CD4-positive, alpha-beta T cell treated with Interleukin-1 beta for 1 hour (primary cell): ENCODE measurements around the gene GRAMD4.

Experiments
- DNase-seq, 2 donors: peaks; one replicate each; pipeline ENCODE4 v3.0.0-alpha.2; 2020 to 2022

Gene GRAMD4, protein sequence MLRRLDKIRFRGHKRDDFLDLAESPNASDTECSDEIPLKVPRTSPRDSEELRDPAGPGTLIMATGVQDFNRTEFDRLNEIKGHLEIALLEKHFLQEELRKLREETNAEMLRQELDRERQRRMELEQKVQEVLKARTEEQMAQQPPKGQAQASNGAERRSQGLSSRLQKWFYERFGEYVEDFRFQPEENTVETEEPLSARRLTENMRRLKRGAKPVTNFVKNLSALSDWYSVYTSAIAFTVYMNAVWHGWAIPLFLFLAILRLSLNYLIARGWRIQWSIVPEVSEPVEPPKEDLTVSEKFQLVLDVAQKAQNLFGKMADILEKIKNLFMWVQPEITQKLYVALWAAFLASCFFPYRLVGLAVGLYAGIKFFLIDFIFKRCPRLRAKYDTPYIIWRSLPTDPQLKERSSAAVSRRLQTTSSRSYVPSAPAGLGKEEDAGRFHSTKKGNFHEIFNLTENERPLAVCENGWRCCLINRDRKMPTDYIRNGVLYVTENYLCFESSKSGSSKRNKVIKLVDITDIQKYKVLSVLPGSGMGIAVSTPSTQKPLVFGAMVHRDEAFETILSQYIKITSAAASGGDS

DNA sequence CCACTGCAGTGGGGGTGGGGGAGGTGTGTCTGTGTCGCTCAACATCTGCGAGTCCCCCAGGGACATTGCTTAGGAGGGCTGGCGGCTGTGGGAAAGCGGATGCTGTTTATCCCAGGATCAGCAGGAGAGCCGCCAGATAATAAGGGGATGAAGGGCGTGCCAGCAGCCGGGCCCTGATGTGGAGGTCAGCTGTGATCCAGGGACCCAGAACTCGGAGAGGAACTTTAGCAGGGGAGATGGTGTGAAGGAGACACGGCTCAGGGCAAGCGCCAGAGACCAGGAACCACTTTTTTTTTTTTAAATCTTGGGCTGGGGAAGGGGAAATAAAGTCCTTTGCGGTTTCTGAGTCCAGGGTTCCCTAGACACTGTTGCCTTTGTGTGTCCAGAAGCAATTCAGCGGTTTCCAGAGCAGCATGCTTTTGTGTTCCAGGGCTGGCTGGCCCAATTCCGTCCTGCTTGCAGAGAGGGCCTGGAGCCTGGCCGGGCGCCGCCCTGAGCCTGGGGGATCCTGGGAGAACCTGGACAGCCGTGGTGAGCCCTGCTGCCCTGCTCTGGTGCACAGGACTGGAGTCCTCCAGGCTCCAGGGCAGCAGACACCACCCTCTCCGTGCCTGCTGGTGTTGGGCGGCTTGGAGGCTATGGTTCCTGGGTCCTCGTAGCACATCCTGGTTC is at the start of gene GRAMD4:
Gene GRAMD4, plus strand, starts transcription at position 557 of the 672 bp plus-strand sequence. CDS start 6,414 bp downstream, outside the sequence.
- DNase-seq, result no peak

DNA sequence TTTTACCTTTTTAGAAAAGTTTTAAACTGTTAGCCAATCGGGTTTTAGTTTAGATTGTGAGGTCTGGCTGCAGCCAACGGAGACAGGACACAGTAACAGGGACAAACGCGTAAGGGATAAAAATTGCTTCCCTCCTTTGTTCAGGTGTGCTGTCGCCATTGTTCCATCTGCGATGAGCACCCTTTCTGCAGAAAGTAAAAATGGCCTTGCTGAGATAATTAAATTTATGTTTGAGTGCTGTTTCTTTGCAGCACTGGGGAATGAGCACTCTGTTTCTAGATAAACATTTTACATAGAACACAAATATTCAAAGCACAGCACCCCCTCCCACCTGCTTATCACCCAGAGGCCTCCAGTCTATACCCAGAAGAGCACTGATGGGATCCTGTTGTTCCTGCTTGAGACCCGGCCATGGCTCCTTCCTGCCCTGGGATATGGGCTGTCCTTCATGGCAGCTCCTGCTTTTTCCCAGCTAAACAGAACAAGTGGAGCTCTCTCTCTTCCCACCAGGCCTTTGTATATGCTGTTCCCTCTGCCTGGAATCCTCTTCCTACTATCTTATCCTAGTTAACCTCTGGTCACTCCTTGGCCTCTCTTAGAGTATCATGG is 48.4 kb upstream of the GRAMD4 start:
- no peak for DNase-seq

DNA sequence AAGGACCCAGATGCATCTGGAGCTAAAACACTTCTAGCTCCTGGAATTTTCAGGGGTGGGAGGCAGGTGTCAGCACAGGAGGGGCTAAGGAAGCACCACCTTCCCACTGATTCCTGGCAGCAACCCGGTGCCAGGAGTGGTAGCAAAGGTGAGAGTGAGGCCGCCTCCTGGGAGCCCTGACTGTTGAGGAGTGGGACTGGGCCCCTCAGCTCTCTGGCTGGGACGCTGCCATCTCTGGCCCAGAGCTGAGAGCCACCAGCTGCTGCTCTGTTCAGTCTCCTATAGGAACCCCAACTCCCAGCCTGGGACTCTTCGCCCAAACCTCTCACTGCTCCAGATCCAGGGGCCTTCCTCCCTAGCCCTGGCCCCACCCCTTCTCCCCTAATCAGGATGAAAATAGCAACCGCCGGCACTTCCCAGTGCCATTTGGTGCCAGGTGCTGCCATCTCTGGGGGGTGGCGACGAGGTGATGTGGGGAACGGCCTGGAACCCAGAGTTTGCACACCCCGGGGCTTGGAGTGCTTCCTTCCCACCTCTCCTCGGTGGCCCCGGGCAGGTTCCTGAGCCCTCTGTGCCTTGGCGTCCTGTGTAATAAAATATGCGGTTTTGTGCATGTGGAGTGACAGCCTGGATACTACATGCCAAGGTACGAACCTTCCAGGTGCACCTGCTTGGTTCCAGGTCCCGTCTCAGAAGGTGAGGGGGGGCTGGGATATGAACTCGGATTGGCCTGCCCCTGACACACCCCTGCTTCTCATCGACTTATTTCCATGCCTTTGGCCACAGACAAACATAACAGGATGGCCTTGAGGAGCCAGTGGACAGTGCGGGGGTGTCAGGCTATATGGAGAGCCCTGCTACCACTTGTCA is 47.0 kb upstream of the GRAMD4 start:
- no peak for DNase-seq

DNA sequence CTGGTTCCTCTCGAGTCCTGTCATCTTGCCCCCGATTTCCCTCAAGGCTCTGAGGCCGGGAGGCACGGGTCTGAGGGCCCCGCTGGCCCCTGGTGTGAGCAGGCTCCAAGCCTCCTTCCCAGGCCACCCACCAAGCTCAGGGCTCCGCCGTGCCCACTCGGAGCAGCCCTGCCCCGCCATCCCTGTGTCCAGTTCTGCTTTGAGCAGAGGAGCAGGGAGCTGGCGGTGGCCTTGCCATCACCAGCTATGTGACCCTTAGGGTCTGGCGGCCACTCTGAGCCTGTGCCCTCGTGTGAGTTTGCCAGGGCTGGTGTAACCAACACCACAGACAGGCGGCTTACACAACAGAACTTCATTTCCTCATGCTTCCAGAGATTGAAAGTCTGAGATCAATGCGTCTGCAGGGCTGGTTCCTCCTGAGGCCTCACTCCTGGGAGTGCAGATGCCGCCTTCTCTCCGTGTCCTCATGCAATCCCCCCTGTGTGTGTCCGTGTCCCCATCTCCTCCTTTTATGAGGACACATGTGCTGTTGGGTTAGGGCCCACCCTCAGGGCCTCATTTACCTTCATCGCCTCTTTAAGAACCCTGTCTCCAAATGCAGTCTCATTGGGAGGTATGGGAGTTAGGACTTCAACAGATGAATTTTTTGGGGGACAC is 46.3 kb upstream of the GRAMD4 start:
- DNase-seq, result no peak

DNA sequence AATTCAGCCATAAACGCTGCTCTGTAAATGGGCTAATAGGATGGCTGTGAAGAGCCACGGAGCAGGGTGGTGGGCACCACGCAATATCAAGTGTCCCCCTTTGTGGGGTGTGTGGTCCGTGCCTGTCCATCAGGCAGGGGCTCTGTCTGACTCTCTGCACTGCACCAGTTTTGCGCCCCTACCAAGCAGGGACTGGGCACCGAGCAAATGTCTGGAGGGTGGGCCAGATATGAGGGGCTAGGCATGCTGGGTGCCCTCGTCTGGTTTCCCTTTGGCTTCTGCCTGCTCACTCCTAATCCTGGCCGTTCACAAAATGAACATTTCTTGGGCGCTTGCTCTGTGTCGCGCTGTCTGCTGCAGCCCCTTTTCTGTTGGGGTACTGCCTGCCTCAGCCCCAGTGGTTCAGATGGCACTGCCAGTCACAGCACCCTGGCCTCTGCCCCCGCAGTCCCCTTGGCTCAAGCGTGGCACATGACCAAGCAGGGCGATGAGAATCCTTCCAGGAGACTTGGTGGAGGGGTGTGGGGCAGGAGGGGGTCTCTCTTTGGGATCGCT is 45.7 kb upstream of the GRAMD4 start:
- no peak for DNase-seq

DNA sequence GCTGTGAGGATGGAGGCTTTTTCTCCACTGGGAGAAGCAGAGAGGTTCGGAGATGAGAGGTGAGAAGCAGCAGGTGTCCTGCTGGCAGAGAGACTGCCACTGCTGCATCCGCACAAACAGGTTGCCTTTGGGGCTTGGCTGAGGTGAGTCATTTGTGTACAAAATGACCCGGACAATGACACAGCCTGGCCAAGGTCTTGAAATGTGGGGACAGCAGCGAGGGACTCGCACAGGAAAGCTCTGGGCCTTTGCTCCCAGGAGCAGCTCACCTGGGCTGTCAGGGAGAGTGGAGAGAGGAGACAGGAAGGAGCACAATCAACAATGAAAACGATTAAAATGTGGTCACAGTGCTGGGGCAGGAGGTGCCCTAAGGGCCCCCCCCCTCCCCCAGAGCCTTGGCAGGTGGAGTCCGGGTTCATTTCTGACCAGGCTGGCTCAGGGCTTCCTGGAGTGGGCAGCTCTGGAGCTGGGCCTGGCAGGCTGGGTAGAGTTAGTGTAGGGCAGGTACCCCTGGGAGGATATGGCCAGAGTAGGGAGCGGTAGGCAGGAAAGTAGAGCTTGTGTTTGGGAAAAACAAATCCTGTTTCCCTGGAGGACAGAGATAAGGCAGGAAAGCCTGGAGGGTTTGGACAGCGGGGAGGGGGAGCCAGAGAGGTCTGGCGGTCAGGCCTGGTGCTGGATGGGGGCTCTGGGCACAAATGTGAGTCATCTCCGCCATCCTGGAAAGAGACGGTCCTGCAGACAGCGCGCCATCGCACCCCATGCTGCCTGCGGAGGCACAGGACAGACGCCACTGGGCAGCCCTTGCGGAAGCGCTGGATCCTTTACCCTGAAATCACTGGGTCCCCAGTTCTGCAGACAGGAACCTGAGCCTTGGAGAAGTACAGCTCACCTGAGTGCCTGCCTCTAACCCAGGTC is 44.9 kb upstream of the GRAMD4 start:
- no peak for DNase-seq

DNA sequence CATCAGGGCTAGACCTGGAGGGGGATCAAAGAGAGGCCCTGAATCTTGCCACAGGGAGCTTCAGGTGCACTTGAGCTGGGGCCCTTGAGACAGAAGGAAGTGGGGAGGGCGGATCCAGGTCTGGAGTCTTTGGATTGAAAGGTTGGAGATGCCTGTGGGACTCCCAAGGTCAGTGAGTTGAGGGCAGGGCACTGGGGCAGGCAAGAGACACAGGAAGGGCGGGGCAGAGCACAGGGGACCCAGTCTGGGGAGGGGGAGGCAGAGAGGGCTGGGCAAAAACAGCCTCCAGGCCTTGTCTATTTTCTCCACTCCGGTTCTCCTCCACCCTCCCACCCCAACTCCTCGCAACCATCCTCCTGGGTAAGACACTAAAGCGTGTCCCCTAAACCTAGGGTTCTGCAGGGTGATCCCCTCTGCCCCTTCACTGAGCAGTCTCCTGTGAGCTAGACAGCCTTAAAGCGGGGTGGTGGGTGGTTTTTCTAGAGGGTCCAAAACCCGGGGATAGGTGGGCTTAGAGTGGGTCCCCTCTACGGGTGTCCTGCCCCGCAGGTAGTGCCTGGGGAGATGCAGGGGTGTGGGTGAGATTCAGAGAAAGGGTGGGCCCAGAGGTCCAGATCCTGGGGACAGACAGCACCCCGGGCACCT is 44.2 kb upstream of the GRAMD4 start:
- DNase-seq, result no peak

DNA sequence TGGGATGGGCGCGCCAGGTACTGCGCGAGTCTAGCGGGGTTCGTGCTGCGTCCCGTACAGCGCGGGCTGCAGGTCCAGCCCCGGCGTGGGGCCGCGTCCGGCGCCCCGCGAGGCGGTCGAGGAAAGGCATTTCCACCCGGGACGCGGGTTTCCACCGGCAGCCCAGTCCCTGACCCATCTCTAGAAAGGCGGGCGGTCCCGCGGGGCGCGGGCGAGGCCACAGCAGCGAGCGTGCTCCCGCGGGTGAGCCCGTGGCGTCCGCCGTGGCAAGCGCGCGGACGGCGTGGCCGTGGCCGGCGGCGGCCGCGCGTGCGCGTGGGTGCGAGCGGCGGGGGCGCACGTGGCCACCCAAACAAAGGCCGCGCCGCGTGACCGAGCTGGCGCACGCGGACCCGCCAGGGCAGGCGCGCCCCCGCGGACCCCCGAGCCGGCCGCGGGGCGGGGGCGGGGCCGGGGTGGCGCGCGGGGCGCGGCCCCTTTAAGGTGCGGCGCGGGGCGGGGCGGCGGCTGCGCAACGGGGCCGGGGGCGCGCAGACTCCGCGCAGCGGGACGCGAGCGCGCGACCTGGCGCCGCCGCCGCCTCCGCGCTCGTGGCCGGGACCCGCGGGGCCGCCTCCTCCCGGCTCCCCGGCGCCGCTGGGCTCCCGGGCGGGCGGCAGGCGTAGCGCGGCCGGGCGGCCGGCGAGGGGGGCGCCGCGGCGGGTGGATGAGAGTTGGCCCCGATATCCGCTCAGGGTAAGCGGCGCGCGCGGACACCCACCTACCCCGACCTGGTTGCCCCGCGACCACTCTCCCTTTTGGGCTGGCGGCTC is 43.4 kb upstream of the GRAMD4 start:
- peak; percentile 62 to 70 for DNase-seq

DNA sequence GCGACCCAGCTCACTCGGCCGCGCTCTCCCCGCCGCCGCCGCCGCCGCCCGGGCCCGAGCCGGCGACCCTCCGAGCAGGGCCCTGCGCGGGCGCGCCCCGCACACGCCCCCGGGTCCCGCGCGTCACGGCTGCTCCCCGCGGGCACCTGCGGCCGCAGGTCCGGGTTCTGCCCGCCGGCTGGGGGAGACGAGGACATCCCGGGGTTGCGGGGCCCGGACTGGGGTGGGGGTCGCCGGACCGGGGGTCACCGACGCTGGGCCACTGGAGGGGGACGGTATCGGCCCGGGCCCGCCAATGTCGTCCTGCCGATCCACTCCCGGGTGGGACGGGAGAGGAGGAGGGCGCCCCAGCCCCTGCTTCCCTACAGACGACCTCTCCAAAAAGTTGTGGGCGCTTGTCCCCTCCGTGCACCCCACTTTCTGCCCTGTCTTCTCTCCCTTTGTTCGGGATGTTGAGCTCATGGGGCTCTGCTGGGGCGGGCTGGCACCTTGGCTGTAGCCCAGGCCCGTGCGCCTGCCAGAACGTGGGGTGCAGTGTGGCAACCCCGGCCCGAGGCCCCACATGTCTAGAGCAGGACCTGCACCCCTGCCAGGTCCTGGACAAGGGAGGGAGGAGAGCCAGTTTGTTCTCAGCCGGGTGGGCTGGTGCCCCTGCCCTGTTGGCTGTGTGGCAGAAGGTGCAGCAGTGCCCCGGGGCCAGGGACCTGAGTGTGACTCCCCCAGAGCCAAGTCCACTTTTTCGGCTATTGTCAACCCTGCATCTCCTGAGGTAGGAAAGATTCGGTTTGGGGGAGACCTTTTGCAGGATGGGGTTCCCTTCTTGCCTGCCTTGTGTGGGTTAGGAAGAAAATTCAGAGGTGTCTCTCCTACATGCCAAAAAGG is 42.6 kb upstream of the GRAMD4 start:
- DNase-seq, result no peak

DNA sequence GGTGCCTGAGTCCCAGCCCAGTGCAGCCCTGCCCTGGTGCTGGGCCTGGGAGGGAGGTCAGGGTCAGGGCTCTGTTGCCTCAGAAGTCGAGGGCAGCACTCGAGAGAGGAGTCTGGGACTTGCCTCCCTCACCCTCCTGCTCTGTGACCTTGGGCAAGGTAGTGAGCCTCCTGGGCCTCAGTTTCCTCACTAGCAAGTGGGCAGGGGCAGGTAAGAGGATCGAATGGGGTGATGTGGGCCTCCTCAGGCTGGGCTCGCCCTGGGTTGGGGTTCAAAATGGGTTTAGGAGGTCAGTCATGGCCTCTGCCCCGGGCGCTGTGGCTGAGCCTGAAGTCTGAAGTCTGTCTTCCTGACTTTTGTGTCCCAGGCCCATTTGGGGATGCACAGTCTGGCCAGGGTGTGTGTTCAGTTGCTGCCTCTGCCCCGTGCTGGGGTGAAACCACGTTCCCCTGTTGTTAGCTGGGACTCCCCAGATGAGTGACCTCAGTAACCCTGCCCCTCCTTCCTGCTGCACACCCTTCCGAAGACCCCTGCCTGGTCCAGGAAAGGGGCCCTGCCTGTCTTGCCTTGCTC is 41.8 kb upstream of the GRAMD4 start:
- DNase-seq, result no peak

DNA sequence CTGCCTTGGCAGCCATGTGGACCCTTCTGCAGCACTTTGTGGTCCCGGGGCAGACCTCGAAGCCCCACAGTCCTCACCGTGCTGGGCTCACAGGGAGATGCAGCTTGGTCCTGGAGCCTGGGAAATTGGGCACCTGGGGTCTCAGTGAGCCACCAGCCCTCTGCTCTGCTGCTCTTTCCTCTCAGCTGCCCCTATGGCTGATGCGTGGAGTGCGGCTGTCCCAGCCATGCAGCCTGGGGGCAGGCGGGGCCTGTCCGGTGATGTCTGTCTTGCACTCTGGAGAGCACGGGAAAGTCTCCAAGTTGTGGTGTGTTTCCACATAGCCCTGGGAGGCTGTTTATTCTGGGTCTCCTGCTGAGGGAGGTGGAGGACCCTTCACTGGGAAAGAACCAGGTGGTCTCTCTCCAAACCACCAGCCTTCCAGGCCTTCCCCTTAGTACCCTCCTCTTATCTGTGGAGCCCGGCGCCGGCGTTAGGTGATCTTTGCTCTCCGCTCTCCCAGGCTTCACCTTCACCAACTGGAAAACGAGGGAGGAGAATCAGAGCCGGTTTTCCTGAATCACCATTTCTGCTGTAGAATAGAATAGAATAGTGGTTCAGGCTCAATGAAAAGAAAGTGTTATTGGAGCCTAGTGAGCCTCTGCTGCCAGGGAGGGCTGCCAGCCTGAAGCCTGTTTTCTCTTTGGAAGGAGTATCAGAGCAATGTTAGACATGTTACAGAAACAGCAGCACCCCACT is 41.2 kb upstream of the GRAMD4 start:
- no peak for DNase-seq

DNA sequence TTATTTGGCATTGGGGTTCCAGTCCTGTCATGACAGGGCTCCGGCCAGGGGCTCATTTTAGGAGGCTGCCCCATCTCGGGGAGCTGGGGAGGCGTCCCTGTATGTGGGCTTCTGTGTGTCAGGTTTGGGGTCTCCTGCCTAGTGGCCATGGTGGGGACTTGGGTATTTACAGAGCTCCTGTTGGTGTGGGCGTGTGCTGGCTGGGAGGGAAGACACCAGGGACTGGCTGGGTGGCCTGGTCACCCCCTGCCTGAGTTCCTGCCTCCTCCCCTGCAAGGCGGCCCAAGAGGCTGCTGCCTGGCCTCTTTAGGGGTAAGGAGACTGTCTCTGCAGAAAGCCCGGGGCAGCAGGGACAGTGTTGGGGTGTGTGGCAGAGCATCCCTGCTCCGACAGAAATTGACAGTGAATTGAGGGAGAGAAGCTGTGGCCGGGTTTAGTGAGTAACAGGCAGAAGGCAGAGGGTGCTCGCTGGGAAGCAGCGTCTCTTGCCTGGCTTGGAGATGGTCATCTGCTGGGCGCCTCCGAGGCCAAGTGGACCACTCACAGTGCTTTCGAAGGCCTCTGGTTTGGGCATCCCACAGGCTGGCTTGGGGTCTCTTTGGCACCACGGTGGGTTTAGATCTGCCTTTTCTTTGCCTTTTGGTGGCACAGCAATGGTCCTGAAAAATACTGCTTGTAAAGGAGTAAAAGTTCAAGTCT is 40.3 kb upstream of the GRAMD4 start:
- no peak for DNase-seq

DNA sequence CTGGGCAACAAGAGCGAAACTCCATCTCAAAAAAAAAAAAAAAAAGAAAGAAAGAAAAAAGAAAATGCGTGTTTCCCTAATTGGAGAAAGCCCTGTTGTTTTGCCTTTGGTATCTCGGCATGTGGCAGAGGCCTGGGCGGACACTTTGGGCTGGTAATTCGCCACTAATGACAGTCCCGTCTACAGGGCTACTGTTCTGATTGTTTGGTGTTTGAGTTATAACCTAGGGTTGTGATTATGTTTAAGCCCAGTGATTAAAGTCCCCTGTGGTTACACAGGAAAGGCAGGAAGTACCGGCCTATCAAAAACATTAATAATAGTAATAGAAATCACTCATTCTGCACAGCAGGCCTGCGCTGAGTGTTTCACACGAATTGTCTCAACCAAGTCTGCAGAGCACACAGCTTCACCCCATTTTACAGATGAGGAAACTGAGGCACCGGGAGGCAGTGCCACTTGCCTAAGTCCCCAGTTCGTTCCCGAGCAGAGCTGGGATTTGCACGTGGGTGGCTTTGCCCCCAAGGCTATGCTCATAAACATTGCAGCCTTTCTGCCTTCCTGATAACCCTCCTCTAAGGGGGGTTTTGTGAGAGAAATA is 39.1 kb upstream of the GRAMD4 start:
- no peak for DNase-seq

DNA sequence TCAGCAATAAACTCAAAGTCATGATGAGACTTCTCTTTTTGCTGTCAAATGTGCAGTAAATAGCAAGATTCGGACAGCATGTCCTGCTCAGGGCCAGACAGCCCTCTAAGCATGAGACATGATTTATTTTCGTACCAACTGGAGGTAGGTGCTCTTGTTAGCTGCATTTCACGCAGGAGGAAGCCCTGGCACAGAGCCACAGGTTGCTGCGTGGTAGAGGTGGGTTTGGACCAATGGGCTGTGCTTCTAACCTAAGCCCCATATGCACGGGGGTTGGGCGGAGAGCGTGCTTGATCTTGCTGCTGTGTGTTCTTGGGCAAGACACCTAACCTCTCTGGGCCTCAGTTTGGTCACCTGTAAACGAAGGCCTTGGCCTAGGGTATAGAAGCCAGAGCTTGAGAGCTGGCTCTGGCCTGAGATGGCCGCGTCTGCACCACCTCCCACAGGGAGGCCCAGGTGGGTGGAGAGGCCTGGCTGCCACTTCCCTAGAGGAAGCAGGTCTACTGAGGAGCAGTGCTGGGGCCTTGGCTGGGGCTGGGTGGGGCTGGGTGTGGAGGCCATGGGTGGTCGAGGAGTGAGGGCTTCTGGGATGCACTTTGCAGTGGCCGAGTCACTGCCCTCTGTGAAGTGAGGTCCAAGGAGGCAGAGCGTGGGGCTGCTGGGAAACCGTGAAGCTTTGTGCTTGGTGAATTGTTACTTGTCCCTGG is 38.5 kb upstream of the GRAMD4 start:
- no peak for DNase-seq

DNA sequence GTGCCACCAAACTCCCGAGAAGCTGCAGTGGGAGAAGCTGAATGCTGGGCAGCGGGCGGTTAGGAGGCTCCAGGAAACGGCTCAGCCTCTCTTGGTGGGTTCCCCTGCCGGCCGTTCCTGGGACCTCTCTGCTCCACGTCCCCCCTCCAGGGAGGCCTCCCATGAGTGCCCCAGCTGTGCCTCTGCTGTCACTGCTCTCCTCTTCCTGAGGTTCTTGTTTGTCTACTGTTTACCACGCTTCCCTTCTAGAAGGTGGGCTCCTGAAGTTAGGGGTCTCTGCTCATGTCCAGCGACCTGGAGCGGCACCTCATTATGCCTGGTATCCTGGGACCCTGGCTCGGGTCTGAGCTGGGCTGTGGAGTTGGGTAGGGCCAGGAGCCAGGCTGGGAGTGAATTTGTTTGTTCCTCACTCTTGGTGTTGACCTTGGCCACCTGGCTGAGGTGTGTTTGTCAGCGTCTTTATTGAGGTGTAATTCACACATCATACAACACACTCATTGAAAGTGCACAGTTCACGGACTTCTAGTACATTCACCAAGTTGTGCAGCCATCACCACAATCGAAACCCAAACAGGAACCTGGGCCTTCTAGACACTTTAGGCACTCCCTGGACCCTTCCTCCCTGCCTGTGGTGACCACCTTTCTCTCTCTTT is 37.8 kb upstream of the GRAMD4 start:
- no peak for DNase-seq
